ENCODE results near the gene AK5.
"Not testable (repeated sequence)": the region's sequence is repeated elsewhere in the genome, so short reads cannot be mapped to it uniquely, and the experiment has no call there.

The AK5 gene

GRCh38 chr1:77287535-77287934 lies 5.7 kb downstream of the AK5 start:
- no peak for DNase-seq (ENCODE audit: low read depth)

- DNase-seq (ENCODE audit: low read depth), result no peak
Measured at GRCh38 chr1:77288275-77288674, 6.5 kb downstream of the AK5 start.

- DNase-seq (ENCODE audit: low read depth), result no peak
Measured at GRCh38 chr1:77290576-77290975, 8.8 kb downstream of the AK5 start.

GRCh38 chr1:77292551-77292950 lies 10.7 kb downstream of the AK5 start:
- no peak for DNase-seq (ENCODE audit: low read depth)

- no peak for DNase-seq (ENCODE audit: low read depth)
Measured at GRCh38 chr1:77300566-77300965, 18.7 kb downstream of the AK5 start.

- DNase-seq (ENCODE audit: low read depth), result no peak
Measured at GRCh38 chr1:77303387-77303786, 21.6 kb downstream of the AK5 start.

GRCh38 chr1:77308889-77309621 lies 27.2 kb downstream of the AK5 start:
- DNase-seq (ENCODE audit: low read depth), result no peak

- no peak for DNase-seq (ENCODE audit: low read depth)
Measured at GRCh38 chr1:77310924-77311323, 29.1 kb downstream of the AK5 start.

- not testable (repeated sequence) for DNase-seq (ENCODE audit: low read depth)
Measured at GRCh38 chr1:77312364-77312763, 30.5 kb downstream of the AK5 start.

- DNase-seq (ENCODE audit: low read depth), result no peak
Measured at GRCh38 chr1:77313491-77313890, 31.7 kb downstream of the AK5 start.

GRCh38 chr1:77316006-77316405 lies 34.2 kb downstream of the AK5 start:
- no peak for DNase-seq (ENCODE audit: low read depth)

- no peak for DNase-seq (ENCODE audit: low read depth)
Measured at GRCh38 chr1:77316966-77317365, 35.1 kb downstream of the AK5 start.

GRCh38 chr1:77319036-77319705 lies 37.4 kb downstream of the AK5 start:
- no peak for DNase-seq (ENCODE audit: low read depth)

GRCh38 chr1:77322061-77322900 lies 40.5 kb downstream of the AK5 start:
- DNase-seq (ENCODE audit: low read depth), result no peak

- DNase-seq (ENCODE audit: low read depth), result no peak
Measured at GRCh38 chr1:77333501-77333900, 51.7 kb downstream of the AK5 start.

- no peak for DNase-seq (ENCODE audit: low read depth)
Measured at GRCh38 chr1:77336729-77337128, 54.9 kb downstream of the AK5 start.

- no peak for DNase-seq (ENCODE audit: low read depth)
Measured at GRCh38 chr1:77339326-77339725, 57.5 kb downstream of the AK5 start.

- no peak for DNase-seq (ENCODE audit: low read depth)
Measured at GRCh38 chr1:77341195-77341594, 59.4 kb downstream of the AK5 start.

GRCh38 chr1:77342745-77343144 lies 60.9 kb downstream of the AK5 start:
- DNase-seq (ENCODE audit: low read depth), result no peak

- DNase-seq (ENCODE audit: low read depth), result no peak
Measured at GRCh38 chr1:77347646-77348045, 65.8 kb downstream of the AK5 start.

GRCh38 chr1:77348549-77348948 lies 66.7 kb downstream of the AK5 start:
- DNase-seq (ENCODE audit: low read depth), result no peak

- no peak for DNase-seq (ENCODE audit: low read depth)
Measured at GRCh38 chr1:77349275-77349674, 67.5 kb downstream of the AK5 start.

All from activated T-helper 9 cell treated with anti-CD3 and anti-CD28 coated beads, Interleukin-2, amount 50 U/mL, for 16 hours (primary cell).